Panc1 (cell line): ENCODE results near the gene LRRC23. TPM values are rescaled to one million over a fixed set of nuclear protein-coding genes. Genes with fewer than 3 reads are reported as not detected.

Source experiments
- ATAC-seq: fragments of 200-7000 bp; cut with Tn5 transposase; 2 replicates; pipeline ENCODE4 v1.9.1; 2020; ENCODE audit warnings: mild to moderate bottlenecking, moderate library complexity
- BruUV-seq: library from RNA; stranded (reverse); fragments of 400-500 nt; replicated peaks from 2 replicates; lab custom pipeline; 2021; lab: Mats Ljungman, UMichigan
- CTCF ChIA-PET: fragments of 300-600 bp; sonication (Branson Sonifier 250); formaldehyde crosslinking; loops from one replicate; lab custom pipeline; 2022; ENCODE audit warnings: antibody characterized with exemption; lab: Charles Lee
- POLR2A ChIA-PET: fragments of 300-600 bp; sonication (Branson Sonifier 250); formaldehyde crosslinking; loops from one replicate; lab custom pipeline; 2022; ENCODE audit warnings: antibody characterized with exemption; lab: Charles Lee
- DNase-seq: peaks from one replicate; pipeline ENCODE4 v3.0.0-alpha.2; 2010; ENCODE audit warnings: low read depth, low spot score
- H3K27ac ChIP-seq: 2 replicates; pipeline ENCODE4 v1.5.1; 2011; ENCODE audit warnings: mild to moderate bottlenecking, low read length, inconsistent platforms
- H3K27me3 ChIP-seq: fragments of 200-500 bp; sonication (Bioruptor generic); 2 replicates; pipeline ENCODE4 v1.6.0; 2014; ENCODE audit warnings: low read length, inconsistent platforms; ENCODE audit not compliant: control insufficient read depth, insufficient read depth
- H3K36me3 ChIP-seq: fragments of 200-500 bp; sonication (Bioruptor generic); 2 replicates; pipeline ENCODE4 v1.5.1; 2014; ENCODE audit warnings: inconsistent platforms, mild to moderate bottlenecking, low read length, moderate library complexity; ENCODE audit not compliant: control insufficient read depth, insufficient read depth
- H3K4me1 ChIP-seq: 2 replicates; pipeline ENCODE4 v1.5.1; 2011; ENCODE audit warnings: inconsistent platforms, mild to moderate bottlenecking, low read length, moderate library complexity; ENCODE audit not compliant: control insufficient read depth, insufficient read depth
- H3K4me3 ChIP-seq, 2 experiments: 2 replicates each; pipeline ENCODE4 v1.5.1; 2011 to 2012; ENCODE audit warnings: low read depth in 2 of 2, low read length in 2 of 2, mild to moderate bottlenecking in 2 of 2, inconsistent platforms in 1 of 2, moderate library complexity in 1 of 2
- H3K9me3 ChIP-seq: fragments of 200-500 bp; sonication (Bioruptor generic); 2 replicates; pipeline ENCODE4 v1.5.1; 2014; ENCODE audit warnings: low read depth, mild to moderate bottlenecking, inconsistent platforms, low read length, moderate library complexity; ENCODE audit not compliant: control insufficient read depth, insufficient read depth
- POLR2AphosphoS5 ChIP-seq: IDR thresholded peaks from 2 replicates; pipeline ENCODE4 v1.6.1; 2012; ENCODE audit warnings: mild to moderate bottlenecking, low read depth, low read length, moderate library complexity
- SIN3A ChIP-seq: IDR thresholded peaks from 2 replicates; pipeline ENCODE4 v1.6.1; 2012; ENCODE audit warnings: low read depth, mild to moderate bottlenecking, low read length, moderate library complexity, borderline replicate concordance; ENCODE audit not compliant: insufficient read depth
- TCF7L2 ChIP-seq: IDR thresholded peaks from 2 replicates; pipeline ENCODE4 v1.6.1; 2011; ENCODE audit warnings: mild to moderate bottlenecking, low read depth, low read length, inconsistent platforms
- in situ Hi-C: cut with HindIII; loops from 2 replicates; pipeline ENCODE4 v1.10.0; 2016; ENCODE audit warnings: low sequenced_read_pairs, low pct_unique_long_range_greater_than_20kb
- intact Hi-C: fragments of 100-400 bp; cut with micrococcal nuclease; formaldehyde crosslinking; loops from one replicate; pipeline ENCODE4 v1.10.0; 2022; ENCODE audit not compliant: unreplicated experiment
- total RNA-seq: library from RNA; stranded (reverse); gene quantifications from one replicate; pipeline ENCODE4 v1.2.1, GENCODE V29; 2021; ENCODE audit not compliant: unreplicated experiment
- TF ChIP-seq, protein P1 (sequence below), 2 experiments: IDR thresholded peaks; 2 replicates each; pipeline ENCODE4 v1.6.1; 2011 to 2012; ENCODE audit warnings: low read depth in 2 of 2, control low read depth in 1 of 2, low read length in 1 of 2, mild to moderate bottlenecking in 1 of 2, moderate library complexity in 1 of 2; ENCODE audit not compliant: insufficient read depth in 1 of 2
- TF ChIP-seq, protein P2 (sequence below): fragments of 450-650 bp; IDR thresholded peaks from 2 replicates; pipeline ENCODE4 v1.5.1; 2017; ENCODE audit warnings: mild to moderate bottlenecking

The LRRC23 gene
- total RNA-seq, 1 experiment from 2014 or later: 6.5 TPM

DNA sequence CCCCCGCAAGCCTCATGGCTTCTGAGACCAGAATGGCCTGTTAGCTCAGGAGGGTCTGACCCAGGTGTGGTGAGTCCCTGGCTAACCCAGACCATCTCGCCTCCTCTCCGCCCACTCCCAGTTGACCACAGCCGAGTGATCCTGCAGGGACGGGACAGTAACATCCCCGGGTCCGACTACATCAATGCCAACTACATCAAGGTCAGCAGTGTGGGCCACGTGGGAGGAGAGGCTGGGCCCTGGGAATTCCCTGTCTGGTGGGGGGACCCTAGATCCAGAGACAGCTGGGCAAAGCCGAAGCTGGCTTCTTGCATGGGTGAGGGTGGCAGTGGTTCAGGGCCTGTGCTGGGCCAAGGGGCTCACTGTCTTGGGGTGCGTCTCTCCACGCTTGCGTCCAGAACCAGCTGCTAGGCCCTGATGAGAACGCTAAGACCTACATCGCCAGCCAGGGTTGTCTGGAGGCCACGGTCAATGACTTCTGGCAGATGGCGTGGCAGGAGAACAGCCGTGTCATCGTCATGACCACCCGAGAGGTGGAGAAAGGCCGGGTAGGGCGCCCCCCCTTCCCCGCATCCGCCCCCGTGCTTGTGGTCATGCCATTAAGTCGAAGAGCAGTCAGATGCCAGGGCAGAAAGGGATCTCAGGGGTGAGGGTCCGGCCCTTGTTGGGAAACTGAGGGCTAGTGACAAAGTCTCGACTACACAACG, 51.6 kb downstream of the LRRC23 start:
- no peaks in the 10 kb centered on the region for H3K9me3 ChIP-seq
- H3K36me3 ChIP-seq: no peaks in the 10 kb centered on the region
- ChIA-PET POLR2A (no interaction called here), CTCF (no interaction called here)
- intact Hi-C loops: no loop called here
- no peak overlapping the region for H3K4me3 ChIP-seq
- in situ Hi-C loops: no loop called here
- ATAC-seq: no peak
- peaks cover under 1% of the 10 kb centered on the region; the same call in 1 of the 2 replicates for H3K4me1 ChIP-seq
- H3K27ac ChIP-seq: no peak overlapping the region
- DNase-seq: no peak
- no peak for TF ChIP-seq TCF7L2
- TF ChIP-seq, protein P1, sequence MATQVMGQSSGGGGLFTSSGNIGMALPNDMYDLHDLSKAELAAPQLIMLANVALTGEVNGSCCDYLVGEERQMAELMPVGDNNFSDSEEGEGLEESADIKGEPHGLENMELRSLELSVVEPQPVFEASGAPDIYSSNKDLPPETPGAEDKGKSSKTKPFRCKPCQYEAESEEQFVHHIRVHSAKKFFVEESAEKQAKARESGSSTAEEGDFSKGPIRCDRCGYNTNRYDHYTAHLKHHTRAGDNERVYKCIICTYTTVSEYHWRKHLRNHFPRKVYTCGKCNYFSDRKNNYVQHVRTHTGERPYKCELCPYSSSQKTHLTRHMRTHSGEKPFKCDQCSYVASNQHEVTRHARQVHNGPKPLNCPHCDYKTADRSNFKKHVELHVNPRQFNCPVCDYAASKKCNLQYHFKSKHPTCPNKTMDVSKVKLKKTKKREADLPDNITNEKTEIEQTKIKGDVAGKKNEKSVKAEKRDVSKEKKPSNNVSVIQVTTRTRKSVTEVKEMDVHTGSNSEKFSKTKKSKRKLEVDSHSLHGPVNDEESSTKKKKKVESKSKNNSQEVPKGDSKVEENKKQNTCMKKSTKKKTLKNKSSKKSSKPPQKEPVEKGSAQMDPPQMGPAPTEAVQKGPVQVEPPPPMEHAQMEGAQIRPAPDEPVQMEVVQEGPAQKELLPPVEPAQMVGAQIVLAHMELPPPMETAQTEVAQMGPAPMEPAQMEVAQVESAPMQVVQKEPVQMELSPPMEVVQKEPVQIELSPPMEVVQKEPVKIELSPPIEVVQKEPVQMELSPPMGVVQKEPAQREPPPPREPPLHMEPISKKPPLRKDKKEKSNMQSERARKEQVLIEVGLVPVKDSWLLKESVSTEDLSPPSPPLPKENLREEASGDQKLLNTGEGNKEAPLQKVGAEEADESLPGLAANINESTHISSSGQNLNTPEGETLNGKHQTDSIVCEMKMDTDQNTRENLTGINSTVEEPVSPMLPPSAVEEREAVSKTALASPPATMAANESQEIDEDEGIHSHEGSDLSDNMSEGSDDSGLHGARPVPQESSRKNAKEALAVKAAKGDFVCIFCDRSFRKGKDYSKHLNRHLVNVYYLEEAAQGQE (IDR thresholded peaks at IDR 0.05; ENCODE audit: insufficient read depth in 1 of 2, low read depth in 2 of 2, low read length in 1 of 2): no peak
- TF ChIP-seq, protein P2, sequence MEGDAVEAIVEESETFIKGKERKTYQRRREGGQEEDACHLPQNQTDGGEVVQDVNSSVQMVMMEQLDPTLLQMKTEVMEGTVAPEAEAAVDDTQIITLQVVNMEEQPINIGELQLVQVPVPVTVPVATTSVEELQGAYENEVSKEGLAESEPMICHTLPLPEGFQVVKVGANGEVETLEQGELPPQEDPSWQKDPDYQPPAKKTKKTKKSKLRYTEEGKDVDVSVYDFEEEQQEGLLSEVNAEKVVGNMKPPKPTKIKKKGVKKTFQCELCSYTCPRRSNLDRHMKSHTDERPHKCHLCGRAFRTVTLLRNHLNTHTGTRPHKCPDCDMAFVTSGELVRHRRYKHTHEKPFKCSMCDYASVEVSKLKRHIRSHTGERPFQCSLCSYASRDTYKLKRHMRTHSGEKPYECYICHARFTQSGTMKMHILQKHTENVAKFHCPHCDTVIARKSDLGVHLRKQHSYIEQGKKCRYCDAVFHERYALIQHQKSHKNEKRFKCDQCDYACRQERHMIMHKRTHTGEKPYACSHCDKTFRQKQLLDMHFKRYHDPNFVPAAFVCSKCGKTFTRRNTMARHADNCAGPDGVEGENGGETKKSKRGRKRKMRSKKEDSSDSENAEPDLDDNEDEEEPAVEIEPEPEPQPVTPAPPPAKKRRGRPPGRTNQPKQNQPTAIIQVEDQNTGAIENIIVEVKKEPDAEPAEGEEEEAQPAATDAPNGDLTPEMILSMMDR: no peak
- TF ChIP-seq POLR2AphosphoS5: no peak
- no peak for TF ChIP-seq SIN3A
- BruUV-seq: no TSS peak
- no peaks in the 10 kb centered on the region for H3K27me3 ChIP-seq

DNA sequence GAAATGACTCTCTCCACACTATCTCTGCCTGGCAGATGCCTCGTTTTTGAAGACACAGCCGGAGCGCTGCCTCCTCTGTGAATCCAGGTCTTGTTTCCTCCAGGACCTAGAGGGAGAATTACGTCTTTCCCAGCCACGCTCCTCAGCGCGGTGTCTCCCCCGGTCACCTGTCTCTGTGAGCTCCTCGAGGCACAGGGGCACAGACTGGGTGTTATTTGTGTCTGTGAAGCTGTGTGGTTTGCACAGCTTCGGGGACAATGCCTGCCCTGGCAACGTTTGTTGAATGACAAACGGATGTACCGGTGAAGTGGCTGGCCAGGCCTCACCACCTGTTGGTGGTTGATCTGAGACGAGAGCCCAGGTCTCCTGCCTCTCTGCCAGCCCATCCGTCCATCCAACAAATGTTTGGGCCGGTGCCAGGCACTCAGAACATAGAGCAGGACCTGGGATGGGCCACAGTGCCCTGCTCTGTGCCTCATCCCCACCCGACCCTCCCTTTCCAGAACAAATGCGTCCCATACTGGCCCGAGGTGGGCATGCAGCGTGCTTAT, 52.6 kb downstream of the LRRC23 start:
- intact Hi-C loops: no loop called here
- Histone ChIP-seq H3K36me3 (no peaks in the 10 kb centered on the region; the same call in 1 of the 2 replicates), H3K27me3 (no peaks in the 10 kb centered on the region), H3K4me3 (no peak overlapping the region), H3K27ac (no peak overlapping the region), H3K9me3 (no peaks in the 10 kb centered on the region), H3K4me1 (peaks cover 11% of the 10 kb centered on the region)
- CTCF ChIA-PET: no interaction called here
- POLR2A ChIA-PET: no interaction called here
- no TSS peak for BruUV-seq
- in situ Hi-C loops: no loop called here
- DNase-seq (no peak), ATAC-seq (no peak)
- TF ChIP-seq, protein P1 (IDR thresholded peaks at IDR 0.05; ENCODE audit: insufficient read depth in 1 of 2, low read depth in 2 of 2, low read length in 1 of 2): no peak
- TF ChIP-seq TCF7L2 (no peak), SIN3A (no peak)
